ENCODE results near the gene FOXO3. TPM values are rescaled to one million over a fixed set of nuclear protein-coding genes. Genes with fewer than 3 reads are reported as not detected.
"Not testable (repeated sequence)": the region's sequence is repeated elsewhere in the genome, so short reads cannot be mapped to it uniquely, and the experiment has no call there.

FOXO3 gene
- total RNA-seq, 4 donors from 2014 or later, result 29.9 to 66.1 (median 59.1) TPM

DNA sequence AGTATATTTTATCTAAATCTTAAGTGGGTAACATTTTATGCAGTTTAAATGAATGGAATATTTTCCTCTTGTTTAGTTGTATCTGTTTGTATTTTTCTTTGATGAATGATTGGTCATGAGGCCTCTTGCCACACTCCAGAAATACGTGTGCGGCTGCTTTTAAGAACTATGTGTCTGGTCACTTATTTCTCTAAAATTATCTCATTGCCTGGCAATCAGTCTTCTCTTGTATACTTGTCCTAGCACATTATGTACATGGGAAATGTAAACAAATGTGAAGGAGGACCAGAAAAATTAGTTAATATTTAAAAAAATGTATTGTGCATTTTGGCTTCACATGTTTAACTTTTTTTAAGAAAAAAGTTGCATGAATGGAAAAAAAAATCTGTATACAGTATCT lies 123.3 kb downstream of the FOXO3 start:
- H3K27me3 ChIP-seq; DNase-seq; H3K9me3 ChIP-seq; H3K4me3 ChIP-seq; intact Hi-C loops (cut with DNase I; ENCODE audit: low total_unique reads); H3K36me3 ChIP-seq; H3K27ac ChIP-seq; in situ Hi-C loops (cut with MboI; ENCODE audit: low pct_ligation_motif_present in 1 of 4, low pct_unique_long_range_greater_than_20kb in 1 of 4, low sequenced_read_pairs in 3 of 4): not testable (repeated sequence)
- 85 to 92% methylated on average over 2 of the region's 2 CpGs for WGBS, 2 donors (ENCODE audit: low coverage in 1 of 2)
- peaks cover 6 to 26% (median 13%) of the 10 kb centered on the region in 4 donors for H3K4me1 ChIP-seq

GRCh38 chr6:108684771-108685329 lies 124.1 kb downstream of the FOXO3 start:
- TF ChIP-seq POLR2AphosphoS5 (IDR thresholded peaks at IDR 0.05) (peak in 2 of 3 donors; percentile 51 to 56), EP300 (IDR thresholded peaks at IDR 0.05; ENCODE audit: low read depth) (no peak)
- TF ChIP-seq, protein P1, sequence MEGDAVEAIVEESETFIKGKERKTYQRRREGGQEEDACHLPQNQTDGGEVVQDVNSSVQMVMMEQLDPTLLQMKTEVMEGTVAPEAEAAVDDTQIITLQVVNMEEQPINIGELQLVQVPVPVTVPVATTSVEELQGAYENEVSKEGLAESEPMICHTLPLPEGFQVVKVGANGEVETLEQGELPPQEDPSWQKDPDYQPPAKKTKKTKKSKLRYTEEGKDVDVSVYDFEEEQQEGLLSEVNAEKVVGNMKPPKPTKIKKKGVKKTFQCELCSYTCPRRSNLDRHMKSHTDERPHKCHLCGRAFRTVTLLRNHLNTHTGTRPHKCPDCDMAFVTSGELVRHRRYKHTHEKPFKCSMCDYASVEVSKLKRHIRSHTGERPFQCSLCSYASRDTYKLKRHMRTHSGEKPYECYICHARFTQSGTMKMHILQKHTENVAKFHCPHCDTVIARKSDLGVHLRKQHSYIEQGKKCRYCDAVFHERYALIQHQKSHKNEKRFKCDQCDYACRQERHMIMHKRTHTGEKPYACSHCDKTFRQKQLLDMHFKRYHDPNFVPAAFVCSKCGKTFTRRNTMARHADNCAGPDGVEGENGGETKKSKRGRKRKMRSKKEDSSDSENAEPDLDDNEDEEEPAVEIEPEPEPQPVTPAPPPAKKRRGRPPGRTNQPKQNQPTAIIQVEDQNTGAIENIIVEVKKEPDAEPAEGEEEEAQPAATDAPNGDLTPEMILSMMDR (IDR thresholded peaks at IDR 0.05), result no peak
- in situ Hi-C loops (cut with MboI; ENCODE audit: low pct_ligation_motif_present in 1 of 4, low pct_unique_long_range_greater_than_20kb in 1 of 4, low sequenced_read_pairs in 3 of 4) (no loop called here), intact Hi-C loops (cut with DNase I; ENCODE audit: low total_unique reads) (no loop called here)
- H3K27ac ChIP-seq, result peak overlapping the region; percentile 40 to 64 (median 54)
- no peaks in the 10 kb centered on the region for H3K9me3 ChIP-seq
- no peaks in the 10 kb centered on the region for H3K27me3 ChIP-seq
- no peaks in the 10 kb centered on the region for H3K36me3 ChIP-seq
- peaks cover 8 to 33% (median 17%) of the 10 kb centered on the region in 4 donors for H3K4me1 ChIP-seq
- DNase-seq, result peak; percentile 46
- no peak overlapping the region for H3K4me3 ChIP-seq
- 21 to 32% methylated on average over 2 to 8 of the region's 8 CpGs for WGBS, 2 donors (ENCODE audit: low coverage in 1 of 2)

DNA sequence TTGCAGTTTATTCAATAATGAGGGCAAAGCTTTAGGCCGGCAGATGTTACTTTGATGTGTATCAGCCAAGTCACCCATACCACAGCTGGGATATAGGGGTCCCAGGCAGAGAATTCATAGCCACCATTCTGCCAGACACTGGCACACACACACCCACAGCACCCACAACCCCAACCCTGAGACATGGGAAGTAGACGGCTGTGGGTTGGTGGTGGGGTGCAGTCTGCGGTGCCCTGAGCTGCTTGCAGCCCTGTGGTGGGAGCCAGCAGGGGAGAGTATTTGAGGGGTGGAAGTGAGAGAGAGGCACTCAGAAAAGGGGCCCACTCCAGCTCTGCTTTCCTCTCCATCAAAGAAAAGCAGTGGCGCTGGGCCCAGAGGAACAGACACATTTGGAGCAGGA lies 125.3 kb downstream of the FOXO3 start:
- peak in 1 of 3 donors; percentile 9 for TF ChIP-seq POLR2AphosphoS5 (IDR thresholded peaks at IDR 0.05)
- TF ChIP-seq, protein P1 (IDR thresholded peaks at IDR 0.05), result no peak
- 90 to 100% methylated on average over 1 to 4 of the region's 4 CpGs for WGBS, 2 donors (ENCODE audit: low coverage in 1 of 2)
- peaks cover 8 to 33% (median 17%) of the 10 kb centered on the region in 4 donors for H3K4me1 ChIP-seq
- DNase-seq, result no peak
- in situ Hi-C loops (cut with MboI; ENCODE audit: low pct_ligation_motif_present in 1 of 4, low pct_unique_long_range_greater_than_20kb in 1 of 4, low sequenced_read_pairs in 3 of 4), result no loop called here
- intact Hi-C loops (cut with DNase I; ENCODE audit: low total_unique reads), result no loop called here
- H3K36me3 ChIP-seq, result no peaks in the 10 kb centered on the region
- no peak overlapping the region for H3K27ac ChIP-seq
- H3K27me3 ChIP-seq, result no peaks in the 10 kb centered on the region
- H3K9me3 ChIP-seq, result no peaks in the 10 kb centered on the region
- no peak overlapping the region for H3K4me3 ChIP-seq

DNA sequence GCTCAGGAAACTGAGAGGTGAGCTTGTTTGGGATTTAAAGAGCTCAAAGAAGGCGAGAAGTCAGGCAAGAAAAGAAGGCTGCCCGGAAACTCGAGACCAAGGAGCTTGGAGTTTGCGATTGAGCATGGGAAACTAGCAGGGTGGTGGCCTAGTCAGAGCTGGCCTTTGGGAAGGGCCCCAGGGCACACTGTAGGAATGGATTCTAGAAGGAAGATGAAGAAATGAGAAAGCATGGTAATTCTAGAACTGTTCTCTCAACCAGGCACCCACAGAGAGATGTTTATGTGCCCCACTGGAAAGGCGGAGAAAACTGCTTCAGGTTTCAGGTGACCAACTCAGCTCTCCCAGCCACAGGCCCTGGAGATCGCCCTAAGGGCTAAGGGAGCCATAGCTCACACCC lies 126.2 kb downstream of the FOXO3 start:
- no peak for DNase-seq
- Histone ChIP-seq H3K4me3 (no peak overlapping the region), H3K36me3 (no peaks in the 10 kb centered on the region), H3K4me1 (peaks cover 8 to 33% (median 17%) of the 10 kb centered on the region in 4 donors), H3K27ac (no peak overlapping the region), H3K9me3 (no peaks in the 10 kb centered on the region), H3K27me3 (no peaks in the 10 kb centered on the region)
- 87% methylated on average over 6 of the region's 6 CpGs; no CpG with 5 or more reads in 1 of the 2 donors for WGBS, 2 donors (ENCODE audit: low coverage in 1 of 2)
- TF ChIP-seq POLR2A (IDR thresholded peaks at IDR 0.05) (no peak), EP300 (IDR thresholded peaks at IDR 0.05; ENCODE audit: low read depth) (no peak), POLR2AphosphoS5 (IDR thresholded peaks at IDR 0.05) (no peak)
- TF ChIP-seq, protein P1 (IDR thresholded peaks at IDR 0.05), result no peak
- intact Hi-C loops (cut with DNase I; ENCODE audit: low total_unique reads), result no loop called here
- in situ Hi-C loops (cut with MboI; ENCODE audit: low pct_ligation_motif_present in 1 of 4, low pct_unique_long_range_greater_than_20kb in 1 of 4, low sequenced_read_pairs in 3 of 4), result no loop called here

GRCh38 chr6:108687921-108688320 lies 127.2 kb downstream of the FOXO3 start:
- Histone ChIP-seq H3K4me1 (peaks cover 4 to 33% (median 17%) of the 10 kb centered on the region in 4 donors), H3K27ac (no peak overlapping the region)
- WGBS, 2 donors (ENCODE audit: low coverage in 1 of 2), result 89 to 98% methylated on average over 1 of the region's 1 CpG

More at GRCh38 chr6:108687921-108688320, 127.2 kb downstream of the FOXO3 start:
- no peak overlapping the region for H3K4me3 ChIP-seq
- in situ Hi-C loops (cut with MboI; ENCODE audit: low pct_ligation_motif_present in 1 of 4, low pct_unique_long_range_greater_than_20kb in 1 of 4, low sequenced_read_pairs in 3 of 4), result no loop called here
- no peaks in the 10 kb centered on the region for H3K36me3 ChIP-seq
- intact Hi-C loops (cut with DNase I; ENCODE audit: low total_unique reads), result no loop called here
- no peaks in the 10 kb centered on the region for H3K9me3 ChIP-seq
- DNase-seq, result no peak
- H3K27me3 ChIP-seq, result no peaks in the 10 kb centered on the region
- no peak for TF ChIP-seq EP300 (IDR thresholded peaks at IDR 0.05; ENCODE audit: low read depth)
- peak in 1 of 3 donors; percentile 9 for TF ChIP-seq POLR2AphosphoS5 (IDR thresholded peaks at IDR 0.05)
- TF ChIP-seq, protein P1 (IDR thresholded peaks at IDR 0.05), result no peak
- no peak for TF ChIP-seq POLR2A (IDR thresholded peaks at IDR 0.05)
